T-helper 17 cell (primary cell): Measurements from ENCODE around the gene VPS37B. TPM values are rescaled to one million over a fixed set of nuclear protein-coding genes. Genes with fewer than 3 reads are reported as not detected.

Source experiments
- ATAC-seq: fragments of 150-1000 bp; cut with Tn5 transposase; 2 replicates; pipeline ENCODE4 v1.10.0; 2021; ENCODE audit warnings: mild to moderate bottlenecking, moderate library complexity
- DNase-seq, 3 donors: peaks; one replicate each; pipeline versions ENCODE4 v3.0.0 to v3.0.0-alpha.2; 2020 to 2021
- H3K9me3 ChIP-seq: one replicate; pipeline ENCODE4 v1.7.0; 2013; ENCODE audit warnings: low read length, mild to moderate bottlenecking; ENCODE audit not compliant: control insufficient read depth, poor library complexity, severe bottlenecking
- H3K27ac Mint-ChIP-seq: one replicate; pipeline ENCODE4 v1.8.0; 2022; ENCODE audit warnings: mild to moderate bottlenecking, moderate library complexity, mixed read lengths
- H3K27me3 Mint-ChIP-seq: one replicate; pipeline ENCODE4 v1.8.0; 2022; ENCODE audit warnings: mixed read lengths
- H3K36me3 Mint-ChIP-seq: one replicate; pipeline ENCODE4 v1.8.0; 2022; ENCODE audit warnings: low read depth, mixed read lengths
- H3K4me1 Mint-ChIP-seq: one replicate; pipeline ENCODE4 v1.8.0; 2022; ENCODE audit warnings: mild to moderate bottlenecking, mixed read lengths
- H3K4me3 Mint-ChIP-seq: one replicate; pipeline ENCODE4 v1.8.0; 2022; ENCODE audit warnings: mild to moderate bottlenecking, moderate library complexity, mixed read lengths
- total RNA-seq, 4 donors: library from RNA in 2 of 4; stranded (reverse) in 2 of 4; gene quantifications; one replicate each; pipeline ENCODE4 v1.2.3 and lab custom pipeline; 2022 to 2026

The VPS37B gene
- total RNA-seq, 2 donors from 2014 or later, result 82.2 to 90.5 TPM

DNA sequence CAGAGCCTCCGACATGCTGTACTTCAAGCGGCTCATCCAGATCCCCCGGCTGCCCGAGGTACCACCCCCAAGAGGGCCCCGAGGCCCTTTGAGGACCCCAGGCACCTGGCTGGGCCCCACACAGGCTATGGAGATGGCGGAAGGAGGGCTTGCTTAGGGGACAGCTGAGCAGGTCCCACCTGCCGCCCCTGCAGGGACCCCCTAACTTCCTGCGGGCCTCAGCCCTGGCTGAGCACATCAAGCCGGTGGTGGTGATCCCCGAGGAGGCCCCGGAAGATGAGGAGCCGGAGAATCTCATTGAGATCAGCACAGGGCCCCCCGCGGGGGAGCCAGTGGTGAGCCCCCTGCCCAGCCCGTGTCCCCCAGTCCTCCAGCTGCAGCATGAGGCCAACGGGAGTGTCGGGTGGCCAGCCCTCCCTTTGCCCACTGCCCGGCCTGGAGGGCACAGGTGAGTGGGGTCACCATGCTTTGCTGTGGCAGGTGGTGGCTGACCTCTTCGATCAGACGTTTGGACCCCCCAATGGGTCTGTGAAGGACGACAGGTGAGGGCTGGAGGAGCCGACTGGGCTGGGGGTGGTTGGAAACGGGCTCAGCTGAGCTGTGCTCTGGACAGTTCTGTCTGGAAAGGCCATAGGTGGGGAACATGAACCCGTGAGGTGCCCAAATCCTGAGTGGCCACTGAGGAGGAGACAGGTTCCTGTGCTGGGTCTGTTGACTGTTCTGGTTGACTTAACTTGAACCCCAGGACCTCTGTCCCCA is 40.7 kb downstream of the VPS37B start:
- H3K4me1 Mint-ChIP-seq, result peaks cover 4% of the 10 kb centered on the region
- H3K27me3 Mint-ChIP-seq, result no peaks in the 10 kb centered on the region
- H3K9me3 ChIP-seq, result no peaks in the 10 kb centered on the region
- no peak overlapping the region for H3K4me3 Mint-ChIP-seq
- DNase-seq (no peak), ATAC-seq (no peak)
- H3K27ac Mint-ChIP-seq, result no peak overlapping the region
- peaks cover 2% of the 10 kb centered on the region for H3K36me3 Mint-ChIP-seq

GRCh38 chr12:122854554-122854953 is 41.4 kb downstream of the VPS37B start:
- ATAC-seq, result no peak
- Mint-ChIP-seq H3K27me3 (no peaks in the 10 kb centered on the region), H3K4me3 (no peak overlapping the region), H3K27ac (no peak overlapping the region), H3K4me1 (peaks cover 4% of the 10 kb centered on the region), H3K36me3 (peaks cover 2% of the 10 kb centered on the region)
- no peaks in the 10 kb centered on the region for H3K9me3 ChIP-seq
- DNase-seq, result no peak

DNA sequence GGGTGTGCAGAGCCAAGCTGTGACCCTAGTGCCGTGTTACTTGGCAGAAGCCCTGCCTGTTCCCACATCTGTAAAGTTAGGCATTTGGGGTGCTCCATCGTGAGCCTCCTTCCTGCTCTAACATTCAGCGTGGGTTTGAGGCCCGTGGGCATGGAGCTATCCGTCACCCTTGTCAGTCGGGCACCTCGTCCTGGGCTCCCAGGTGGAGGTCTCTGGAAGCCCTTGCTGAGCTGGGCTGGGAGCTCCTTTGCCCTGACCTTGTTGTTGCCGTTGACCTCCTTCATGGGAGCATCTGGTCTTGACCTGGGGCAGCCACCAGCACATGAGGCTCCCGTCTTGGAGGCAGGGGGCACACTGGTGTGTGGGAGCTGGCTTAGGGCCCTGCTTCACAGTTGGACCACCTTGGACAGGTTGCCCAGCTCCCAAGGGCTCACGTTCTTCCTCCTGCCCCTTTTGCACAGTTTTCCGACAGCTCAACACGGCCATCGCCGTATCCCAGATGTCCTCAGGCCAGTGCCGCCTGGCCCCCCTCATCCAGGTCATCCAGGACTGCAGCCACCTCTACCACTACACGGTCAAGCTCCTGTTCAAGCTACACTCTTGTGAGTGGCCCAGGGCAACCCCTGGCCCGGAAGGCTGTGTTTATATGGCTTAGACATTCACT is 42.2 kb downstream of the VPS37B start:
- no peaks in the 10 kb centered on the region for H3K27me3 Mint-ChIP-seq
- peaks cover 4% of the 10 kb centered on the region for H3K4me1 Mint-ChIP-seq
- H3K27ac Mint-ChIP-seq, result no peak overlapping the region
- H3K4me3 Mint-ChIP-seq, result no peak overlapping the region
- H3K36me3 Mint-ChIP-seq, result peaks cover 2% of the 10 kb centered on the region
- DNase-seq, result no peak
- H3K9me3 ChIP-seq, result no peaks in the 10 kb centered on the region
- no peak for ATAC-seq

DNA sequence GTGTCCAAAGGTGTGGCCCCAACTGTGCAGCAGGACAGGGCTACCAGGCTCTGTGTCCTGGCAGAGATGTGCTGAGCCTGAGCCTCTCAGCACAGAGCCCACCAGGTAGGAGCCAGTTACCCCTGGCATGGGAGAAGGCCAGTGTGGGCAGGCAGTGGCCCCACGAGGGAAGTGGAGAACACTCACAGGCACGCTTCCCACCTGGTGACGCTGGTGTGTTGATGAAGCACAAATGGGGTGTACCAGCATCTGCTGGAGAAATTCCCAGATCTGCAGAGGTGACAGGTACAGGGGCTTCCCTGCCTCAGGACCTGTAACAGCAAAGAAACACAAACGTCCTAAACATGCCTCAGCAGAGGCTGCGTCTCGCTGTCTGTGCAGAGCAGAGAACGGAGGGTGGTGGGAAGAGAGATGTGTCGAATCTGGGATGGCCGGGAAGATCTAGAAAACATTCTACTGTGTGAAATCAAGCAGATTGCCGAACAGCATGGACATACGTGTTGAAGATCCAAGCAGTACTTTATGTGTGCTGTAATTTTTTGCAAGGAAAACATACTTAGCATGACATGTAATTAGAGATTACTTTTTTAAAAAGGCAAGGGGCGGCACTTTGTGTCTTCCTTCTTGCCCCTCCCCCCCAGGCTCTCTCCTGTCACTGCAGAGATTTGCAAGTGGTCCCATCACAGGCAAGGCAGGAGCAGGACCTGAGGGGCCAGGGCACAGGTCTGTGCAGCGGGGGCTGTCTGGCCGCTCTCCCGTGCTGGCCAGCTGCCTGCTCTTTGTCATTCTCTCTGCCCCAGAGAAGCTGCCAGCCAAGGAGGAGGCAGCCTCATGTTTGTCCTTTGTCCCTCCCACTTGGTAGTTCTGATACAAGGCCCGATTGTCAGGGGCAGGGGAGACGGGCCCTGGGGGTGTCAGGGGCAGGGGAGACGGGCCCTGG is 43.3 kb downstream of the VPS37B start:
- no peak for ATAC-seq
- Mint-ChIP-seq H3K4me3 (no peak overlapping the region), H3K4me1 (peaks cover 4% of the 10 kb centered on the region), H3K27ac (no peak overlapping the region), H3K27me3 (no peaks in the 10 kb centered on the region), H3K36me3 (peaks cover 2% of the 10 kb centered on the region)
- H3K9me3 ChIP-seq, result no peaks in the 10 kb centered on the region
- DNase-seq, result no peak

DNA sequence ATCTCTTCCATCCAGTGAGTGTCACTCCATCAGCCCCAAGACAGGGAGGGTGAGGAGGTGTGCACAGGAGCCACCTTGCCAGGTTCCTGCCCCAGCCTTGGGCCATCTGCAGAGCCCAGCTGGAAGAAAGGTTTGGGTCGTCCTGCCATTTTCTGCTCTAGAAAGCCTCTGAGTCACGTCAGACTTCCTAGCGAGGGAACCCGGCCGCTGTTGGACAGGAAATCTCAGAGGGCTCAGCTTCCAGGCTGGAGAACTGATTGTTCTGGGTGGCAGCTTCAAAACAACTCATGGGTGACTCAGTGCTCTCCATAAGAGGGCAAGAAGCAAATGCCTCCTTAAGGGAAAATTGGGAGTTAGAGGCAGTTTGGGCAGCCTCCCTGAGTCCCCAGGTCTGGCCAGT is 44.1 kb downstream of the VPS37B start:
- no peak for ATAC-seq
- Mint-ChIP-seq H3K27me3 (no peaks in the 10 kb centered on the region), H3K27ac (no peak overlapping the region), H3K4me3 (no peak overlapping the region), H3K4me1 (peaks cover 4% of the 10 kb centered on the region), H3K36me3 (peaks cover 2% of the 10 kb centered on the region)
- no peak for DNase-seq
- H3K9me3 ChIP-seq, result no peaks in the 10 kb centered on the region

GRCh38 chr12:122850695-122851350 is 45.1 kb downstream of the VPS37B start:
- no peaks in the 10 kb centered on the region for H3K27me3 Mint-ChIP-seq
- no peak overlapping the region for H3K4me3 Mint-ChIP-seq
- no peak for DNase-seq
- H3K36me3 Mint-ChIP-seq, result no peaks in the 10 kb centered on the region
- H3K4me1 Mint-ChIP-seq, result peaks cover 4% of the 10 kb centered on the region
- no peaks in the 10 kb centered on the region for H3K9me3 ChIP-seq
- ATAC-seq, result no peak
- no peak overlapping the region for H3K27ac Mint-ChIP-seq

- DNase-seq (no peak), ATAC-seq (no peak)
- H3K27ac Mint-ChIP-seq, result no peak overlapping the region
- no peaks in the 10 kb centered on the region for H3K36me3 Mint-ChIP-seq
- no peaks in the 10 kb centered on the region for H3K27me3 Mint-ChIP-seq
- H3K4me3 Mint-ChIP-seq, result no peak overlapping the region
- H3K4me1 Mint-ChIP-seq, result peaks cover 2% of the 10 kb centered on the region
- no peaks in the 10 kb centered on the region for H3K9me3 ChIP-seq
Observed at GRCh38 chr12:122850048-122850445, 45.9 kb downstream of the VPS37B start.

GRCh38 chr12:122849352-122850047 is 46.4 kb downstream of the VPS37B start:
- H3K36me3 Mint-ChIP-seq, result no peaks in the 10 kb centered on the region
- H3K27ac Mint-ChIP-seq, result no peak overlapping the region
- DNase-seq, result no peak
- no peaks in the 10 kb centered on the region for H3K27me3 Mint-ChIP-seq
- peaks cover 2% of the 10 kb centered on the region for H3K4me1 Mint-ChIP-seq
- ATAC-seq, result no peak
- no peaks in the 10 kb centered on the region for H3K9me3 ChIP-seq
- no peak overlapping the region for H3K4me3 Mint-ChIP-seq

DNA sequence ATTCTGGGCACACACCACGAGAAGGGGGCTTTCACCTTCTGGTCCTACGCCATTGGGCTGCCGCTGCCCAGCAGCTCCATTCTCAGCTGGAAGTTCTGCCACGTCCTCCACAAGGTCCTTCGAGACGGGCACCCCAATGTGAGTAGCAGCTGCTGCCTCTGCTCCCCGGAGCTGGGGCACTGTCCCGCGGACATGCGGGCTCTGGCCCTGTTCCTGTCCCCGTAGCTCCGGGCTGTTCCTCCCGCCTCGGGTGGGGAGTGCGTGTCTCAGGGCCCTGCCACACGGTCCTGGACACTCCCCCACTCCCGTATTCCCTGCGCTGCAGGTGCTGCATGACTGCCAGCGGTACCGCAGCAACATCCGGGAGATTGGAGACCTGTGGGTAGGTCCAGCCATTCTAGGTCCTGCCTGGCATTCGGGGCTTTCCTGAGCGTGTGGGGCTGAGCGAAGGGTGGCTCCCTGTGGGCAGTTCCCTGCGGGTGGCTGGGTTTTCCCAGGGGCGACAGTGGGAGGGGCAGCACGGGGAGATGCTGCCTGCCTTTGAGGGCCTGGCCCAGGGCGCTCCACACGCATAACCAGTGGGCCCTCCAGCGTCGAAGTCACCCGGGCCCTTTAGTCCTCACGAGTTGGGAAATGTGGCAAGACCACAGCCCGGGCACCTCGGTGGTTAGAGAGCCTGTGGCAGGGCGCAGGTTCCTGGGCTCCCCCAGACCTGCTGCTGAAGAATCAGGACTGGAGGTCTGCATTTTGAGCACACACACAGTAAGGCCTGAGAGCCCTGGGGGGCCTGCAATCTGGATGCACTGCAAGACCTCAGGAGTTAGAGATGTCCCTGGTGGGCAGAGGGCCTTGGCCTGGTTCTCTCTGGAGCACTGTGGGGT is 47.2 kb downstream of the VPS37B start:
- ATAC-seq (no peak), DNase-seq (no peak)
- Mint-ChIP-seq H3K4me3 (no peak overlapping the region), H3K27me3 (no peaks in the 10 kb centered on the region), H3K36me3 (no peaks in the 10 kb centered on the region), H3K4me1 (peaks cover 2% of the 10 kb centered on the region), H3K27ac (no peak overlapping the region)
- H3K9me3 ChIP-seq, result no peaks in the 10 kb centered on the region

DNA sequence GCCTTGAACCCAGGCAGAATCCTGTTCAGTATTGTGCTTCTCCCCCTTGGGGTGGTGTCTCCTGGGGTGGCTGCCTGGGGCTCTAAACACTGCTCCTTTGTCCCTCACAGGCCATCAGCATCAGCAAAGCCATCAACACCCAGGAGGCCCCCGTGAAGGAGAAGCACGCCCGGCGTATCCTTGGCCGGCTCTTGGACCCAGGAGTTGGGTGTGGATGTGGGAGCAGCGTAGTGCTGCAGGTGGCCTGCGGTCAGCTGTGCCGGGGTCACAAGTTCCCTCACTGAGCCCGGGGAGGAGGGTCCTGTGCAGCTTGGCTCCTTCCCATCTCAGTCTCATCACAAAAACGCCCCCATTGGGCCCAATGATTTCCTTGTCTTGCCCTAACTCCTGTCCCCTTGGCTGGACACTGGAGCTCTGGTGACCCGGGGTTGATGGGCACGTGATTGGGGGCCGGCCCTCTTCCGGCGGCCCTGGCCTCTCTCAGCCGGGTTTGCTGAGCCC is 48.0 kb downstream of the VPS37B start:
- DNase-seq (no peak), ATAC-seq (no peak)
- Mint-ChIP-seq H3K27ac (no peak overlapping the region), H3K36me3 (no peaks in the 10 kb centered on the region), H3K4me3 (no peak overlapping the region), H3K27me3 (no peaks in the 10 kb centered on the region), H3K4me1 (peaks cover 2% of the 10 kb centered on the region)
- no peaks in the 10 kb centered on the region for H3K9me3 ChIP-seq

GRCh38 chr12:122847516-122847836 is 48.4 kb downstream of the VPS37B start:
- Mint-ChIP-seq H3K4me1 (peaks cover 1% of the 10 kb centered on the region), H3K36me3 (no peaks in the 10 kb centered on the region), H3K27ac (no peak overlapping the region), H3K27me3 (no peaks in the 10 kb centered on the region), H3K4me3 (no peak overlapping the region)
- no peaks in the 10 kb centered on the region for H3K9me3 ChIP-seq
- no peak for DNase-seq
- no peak for ATAC-seq
